HG03108 (cell line): ENCODE results near the gene CYP4F12.

Experiments used
- ATAC-seq: cut with Tn5 transposase; IDR thresholded peaks from one replicate; pipeline ENCODE4 v1.9.1; 2021; ENCODE audit warnings: moderate library complexity; ENCODE audit not compliant: unreplicated experiment

The CYP4F12 gene

GRCh38 chr19:15672580-15673175 lies at the start of gene CYP4F12:
Gene CYP4F12, plus strand, starts transcription at chr19:15673087. Its CDS starts 443 bp downstream, at chr19:15673530.
- ATAC-seq: no peak

- ATAC-seq: no peak
These were observed 49.1 kb upstream of the CYP4F12 start for GRCh38 chr19:15623711-15624318.

GRCh38 chr19:15628236-15629002 lies 44.5 kb upstream of the CYP4F12 start:
- ATAC-seq: no peak

- no peak for ATAC-seq
These were observed 43.6 kb upstream of the CYP4F12 start for GRCh38 chr19:15629003-15629880.

GRCh38 chr19:15631817-15632216 lies 41.1 kb upstream of the CYP4F12 start:
- no peak for ATAC-seq

- ATAC-seq: no peak
These were observed 39.6 kb upstream of the CYP4F12 start for GRCh38 chr19:15633082-15633835.

- no peak for ATAC-seq
These were observed 38.8 kb upstream of the CYP4F12 start for GRCh38 chr19:15634105-15634504.

- no peak for ATAC-seq
These were observed 37.7 kb upstream of the CYP4F12 start for GRCh38 chr19:15635016-15635805.

GRCh38 chr19:15636026-15636425 lies 36.9 kb upstream of the CYP4F12 start:
- ATAC-seq: no peak

- no peak for ATAC-seq
These were observed 33.3 kb upstream of the CYP4F12 start for GRCh38 chr19:15639596-15639995.

GRCh38 chr19:15640294-15640903 lies 32.5 kb upstream of the CYP4F12 start, which contains the start of gene CYP4F3:
Gene CYP4F3, plus strand, starts transcription at chr19:15640897. Its CDS starts 519 bp downstream, at chr19:15641416.
- ATAC-seq: no peak

- no peak for ATAC-seq
These were observed 31.8 kb upstream of the CYP4F12 start for GRCh38 chr19:15640904-15641597.

- ATAC-seq: no peak
These were observed 30.9 kb upstream of the CYP4F12 start for GRCh38 chr19:15641901-15642491.

GRCh38 chr19:15642807-15643206 lies 30.1 kb upstream of the CYP4F12 start:
- ATAC-seq: no peak

GRCh38 chr19:15643387-15643786 lies 29.5 kb upstream of the CYP4F12 start:
- ATAC-seq: no peak

GRCh38 chr19:15644066-15644741 lies 28.7 kb upstream of the CYP4F12 start:
- ATAC-seq: no peak

- ATAC-seq: no peak
These were observed 28.1 kb upstream of the CYP4F12 start for GRCh38 chr19:15644816-15645215.

- no peak for ATAC-seq
These were observed 23.4 kb upstream of the CYP4F12 start for GRCh38 chr19:15649526-15649925.
